HG03025 (cell line): Measurements from ENCODE around the gene COBL.

Experiments used
- ATAC-seq: cut with Tn5 transposase; IDR thresholded peaks from one replicate; pipeline ENCODE4 v1.9.1; 2021; ENCODE audit warnings: mild to moderate bottlenecking, moderate library complexity; ENCODE audit not compliant: unreplicated experiment, low FRiP score

COBL gene

DNA sequence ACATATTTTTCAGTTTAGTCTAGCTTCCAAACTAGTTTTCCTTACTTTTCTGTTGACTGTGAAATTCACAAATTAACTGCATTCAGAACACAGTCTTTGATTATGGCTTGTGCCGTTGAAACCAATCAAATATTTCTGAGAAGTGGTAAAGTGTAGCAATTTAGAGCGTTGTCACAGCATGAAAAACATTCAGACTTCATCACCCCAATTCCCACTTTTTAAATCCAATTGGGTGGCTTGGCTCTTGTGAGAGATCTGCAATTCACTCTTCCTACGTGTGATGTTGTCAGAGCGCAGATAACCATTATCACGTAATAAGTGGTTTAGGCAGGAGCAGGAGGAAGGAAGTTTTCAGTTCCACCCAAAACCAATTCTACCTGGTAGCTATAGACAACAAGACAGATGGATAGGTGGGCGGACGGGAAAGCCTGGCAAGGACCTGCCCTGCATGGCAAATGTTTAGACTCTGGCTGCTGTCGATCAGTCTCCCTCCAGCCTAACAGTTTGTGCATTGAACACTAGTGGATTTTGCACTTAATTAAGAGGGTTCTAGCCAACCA, 8.9 kb downstream of the COBL start:
- no peak for ATAC-seq

DNA sequence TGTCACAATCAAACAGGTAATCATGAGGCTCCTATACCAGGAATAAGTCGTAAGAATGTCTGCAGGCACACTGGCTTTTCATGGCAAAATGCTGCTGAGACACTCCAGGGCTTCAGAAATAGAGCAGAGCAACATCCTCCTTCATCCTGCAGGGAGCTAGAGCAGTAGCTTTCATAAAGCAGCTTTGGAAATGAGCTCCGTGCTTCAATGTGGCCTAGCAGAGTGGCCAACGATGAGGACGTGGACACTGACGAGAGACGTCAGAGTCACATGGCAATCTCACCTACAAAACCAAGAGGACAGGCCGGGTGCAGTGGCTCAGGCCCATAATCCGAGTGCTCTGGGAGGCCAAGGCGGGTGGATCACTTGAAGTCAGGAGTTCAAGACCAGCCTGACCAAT, 9.8 kb downstream of the COBL start:
- ATAC-seq = no peak

DNA sequence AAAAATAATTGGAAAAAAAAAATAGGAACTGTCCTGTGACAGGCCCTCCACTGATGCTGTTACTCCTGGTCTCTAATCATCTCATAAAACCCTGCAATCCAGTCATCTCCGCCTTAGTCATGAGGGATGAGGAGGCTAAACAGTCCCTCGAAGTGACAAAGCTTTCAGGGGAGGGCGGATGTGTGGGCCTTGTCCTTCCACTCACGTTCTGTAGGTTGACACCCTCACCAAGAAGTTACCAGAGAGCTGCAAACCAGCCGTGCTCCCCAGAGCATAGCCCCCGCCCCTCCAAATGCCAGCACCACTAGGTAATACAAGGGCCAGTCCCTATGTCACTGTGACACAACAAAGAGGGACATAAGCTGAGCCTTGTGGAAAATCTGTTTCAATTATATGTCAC, 11.9 kb downstream of the COBL start:
- ATAC-seq = no peak

DNA sequence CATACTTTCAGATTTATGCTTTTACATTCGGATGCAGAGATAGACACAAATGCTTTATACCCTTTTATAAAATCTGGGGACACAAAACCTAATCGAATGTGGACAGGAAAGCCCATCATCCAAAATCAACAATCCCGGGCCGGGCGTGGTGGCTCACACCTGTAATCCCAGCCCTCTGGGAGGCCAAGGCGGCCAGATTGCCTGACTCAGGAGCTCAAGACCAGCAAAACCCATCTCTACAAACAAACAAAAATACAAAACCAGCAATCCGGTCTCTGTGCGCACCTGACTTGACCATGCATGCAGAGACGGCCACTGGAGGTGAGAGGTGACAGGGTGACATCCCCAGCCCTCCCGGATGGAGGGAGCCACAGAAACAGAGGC, 13.5 kb downstream of the COBL start:
- no peak for ATAC-seq

DNA sequence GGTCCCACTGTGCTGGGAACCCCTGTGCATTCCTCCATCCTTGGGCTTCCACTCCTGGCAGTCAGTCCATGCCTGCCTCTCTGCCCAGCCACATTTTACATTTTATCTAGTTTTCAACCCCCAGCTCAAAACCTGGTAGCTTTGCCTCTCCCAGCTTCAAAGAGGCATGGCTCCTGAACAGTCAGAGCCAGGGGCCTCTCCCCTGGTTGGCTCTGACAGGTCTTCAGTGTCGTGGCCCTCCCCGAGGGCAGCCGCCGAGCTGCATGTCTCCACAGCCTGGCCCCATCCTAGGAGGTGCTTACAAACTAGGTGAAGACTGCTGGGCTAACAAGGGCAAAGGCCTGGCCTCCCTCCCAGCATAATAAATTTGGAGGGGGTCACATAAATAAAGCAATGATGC, 14.8 kb downstream of the COBL start:
- ATAC-seq = no peak

DNA sequence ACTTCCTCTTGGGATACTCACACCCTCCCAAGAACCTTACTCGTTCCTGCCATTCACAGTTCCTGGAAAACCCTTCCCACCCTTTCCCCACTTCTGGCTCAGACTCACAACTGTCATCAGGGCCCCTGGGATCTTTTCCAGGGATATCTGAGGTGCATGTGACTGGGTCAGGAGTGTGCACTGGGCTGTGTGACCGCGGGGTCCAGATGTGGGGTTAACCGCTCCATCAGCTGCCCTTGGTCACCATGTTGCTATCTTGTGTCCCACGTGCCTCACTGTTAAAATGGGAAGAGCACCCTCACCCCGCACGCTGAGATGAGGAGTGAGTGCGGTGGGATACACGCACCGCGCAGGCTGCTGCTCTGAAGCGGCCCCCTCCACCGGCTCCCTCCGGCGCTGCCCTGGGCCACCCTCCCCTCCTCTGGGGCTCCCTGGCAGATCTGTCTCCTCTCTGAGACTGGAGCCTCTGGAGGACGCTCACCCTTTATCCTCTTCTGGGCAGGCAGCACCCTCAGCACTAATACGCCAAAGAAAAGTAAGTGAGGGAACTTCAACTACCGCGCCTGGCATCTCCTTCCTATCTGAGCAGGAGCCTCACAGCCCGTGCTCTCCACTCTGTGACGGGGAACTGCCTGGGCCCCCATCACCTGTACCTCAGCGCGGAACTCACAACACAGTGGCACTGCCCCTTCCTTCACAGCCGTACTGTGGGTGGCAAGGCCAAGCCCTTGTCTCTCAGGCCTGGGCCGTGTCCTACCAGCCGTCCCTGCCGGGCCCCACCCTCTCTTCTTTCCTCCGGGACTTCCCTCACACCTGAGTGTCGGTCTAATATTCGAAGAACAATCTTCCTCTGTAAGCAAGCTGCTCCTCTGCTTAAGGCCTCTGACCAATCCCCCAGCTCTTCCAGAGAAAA, 15.6 kb downstream of the COBL start:
- no peak for ATAC-seq

DNA sequence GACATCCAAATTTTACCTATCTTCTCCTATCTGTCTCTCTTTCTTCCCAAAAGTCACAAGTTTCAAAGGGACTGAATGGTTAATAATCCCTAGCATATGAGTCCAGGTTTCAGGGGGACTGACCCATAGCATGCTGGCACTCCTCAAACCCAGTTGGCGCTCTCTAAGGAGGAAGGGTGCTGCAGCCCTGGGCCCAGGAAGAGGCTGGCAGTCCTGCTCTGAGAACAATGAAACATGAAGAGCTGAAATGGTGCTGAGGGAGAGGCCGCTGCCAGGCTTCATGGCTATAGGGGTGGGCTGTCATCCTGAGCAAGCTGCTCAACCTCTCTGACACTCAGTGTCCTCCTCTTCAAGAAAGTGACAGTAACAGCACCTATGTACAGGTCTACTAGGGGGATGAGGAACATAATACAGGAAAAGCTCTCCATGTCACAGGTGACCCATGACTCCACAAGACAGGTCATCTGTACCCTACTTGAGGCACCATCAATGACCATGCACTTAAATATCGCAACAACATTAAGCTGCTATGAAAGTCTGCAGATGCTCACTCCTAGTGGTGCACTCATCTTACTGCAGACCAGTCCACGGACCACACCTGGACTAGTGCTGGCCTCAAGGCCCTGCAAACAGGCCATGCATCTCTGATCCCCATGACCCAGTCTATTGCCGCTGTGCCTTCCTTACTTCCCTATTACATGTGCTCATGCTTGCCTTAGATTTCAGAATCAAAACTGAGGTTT, 17.0 kb downstream of the COBL start:
- ATAC-seq = no peak

DNA sequence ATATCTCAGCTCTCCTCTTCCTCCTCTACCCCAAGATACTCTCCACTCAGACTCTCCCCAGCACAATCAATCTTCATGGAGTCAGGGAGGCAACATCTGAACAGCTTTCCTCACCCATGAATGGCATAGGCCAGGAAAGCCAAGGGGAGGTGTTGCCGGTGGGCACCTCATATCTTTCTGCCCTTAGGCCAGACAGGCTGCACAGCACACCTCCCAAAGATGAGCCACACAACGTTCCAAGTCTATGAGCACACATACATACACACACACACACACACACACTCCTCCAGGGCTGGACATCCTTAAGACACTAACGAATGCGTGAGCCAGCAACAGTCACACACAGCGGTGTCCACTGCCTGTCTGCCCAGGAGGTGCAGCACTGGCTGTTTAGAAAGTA, 17.7 kb downstream of the COBL start:
- ATAC-seq = no peak

DNA sequence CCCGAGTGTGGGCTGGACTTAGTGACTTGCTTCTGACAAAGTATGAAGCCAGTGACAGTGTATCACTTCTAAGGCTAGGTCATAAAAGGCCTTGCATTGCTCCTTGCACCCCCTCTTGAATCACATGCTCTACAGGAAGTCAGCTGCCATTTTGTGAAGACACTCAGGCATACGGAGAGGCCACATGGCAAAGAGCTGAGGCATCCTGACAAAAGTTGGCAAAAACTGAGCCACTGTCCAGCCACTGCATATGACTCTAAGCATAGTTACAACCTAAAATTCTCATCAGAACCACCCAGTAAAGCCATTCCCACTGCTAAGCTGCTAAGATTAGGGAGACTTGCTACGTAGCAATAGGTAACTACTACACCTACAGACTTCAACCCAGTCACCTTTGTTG, 18.6 kb downstream of the COBL start:
- no peak for ATAC-seq

DNA sequence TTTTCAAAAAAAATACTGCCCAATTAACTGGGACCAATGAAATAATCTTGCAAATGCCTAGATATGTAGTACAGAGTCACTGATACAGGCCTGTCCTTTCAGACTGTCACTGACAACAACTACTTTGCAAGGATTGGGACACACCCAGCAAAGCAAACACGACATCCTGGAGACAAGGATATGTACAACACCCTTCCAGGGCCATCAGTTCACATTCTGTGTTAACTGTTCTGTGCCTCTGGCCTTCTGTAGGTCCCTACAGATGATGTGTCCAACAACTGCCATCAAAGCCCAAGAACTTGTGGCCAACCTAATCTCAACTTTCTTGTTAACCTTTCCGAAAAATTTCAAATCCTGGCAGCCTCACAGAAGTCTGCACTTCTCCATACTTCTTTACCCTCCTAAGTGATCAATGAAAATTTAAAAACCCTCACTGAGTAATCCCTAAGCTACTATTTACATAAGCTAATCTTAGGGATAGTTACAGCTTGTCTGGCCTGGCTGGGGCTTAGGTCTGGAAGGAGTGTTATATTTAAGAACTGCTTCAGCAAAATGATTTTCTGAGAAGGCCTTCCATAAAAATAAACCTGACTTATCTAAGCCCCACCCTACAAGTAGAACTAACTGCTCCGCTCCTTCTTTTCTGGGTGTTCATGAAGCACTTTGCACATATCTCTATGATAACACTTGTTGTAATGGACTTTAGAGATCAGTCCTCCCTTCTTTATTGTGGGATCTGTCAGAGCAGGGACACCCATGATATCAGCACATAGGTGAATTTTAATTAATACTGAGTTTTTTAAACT, 21.0 kb downstream of the COBL start:
- ATAC-seq = no peak

DNA sequence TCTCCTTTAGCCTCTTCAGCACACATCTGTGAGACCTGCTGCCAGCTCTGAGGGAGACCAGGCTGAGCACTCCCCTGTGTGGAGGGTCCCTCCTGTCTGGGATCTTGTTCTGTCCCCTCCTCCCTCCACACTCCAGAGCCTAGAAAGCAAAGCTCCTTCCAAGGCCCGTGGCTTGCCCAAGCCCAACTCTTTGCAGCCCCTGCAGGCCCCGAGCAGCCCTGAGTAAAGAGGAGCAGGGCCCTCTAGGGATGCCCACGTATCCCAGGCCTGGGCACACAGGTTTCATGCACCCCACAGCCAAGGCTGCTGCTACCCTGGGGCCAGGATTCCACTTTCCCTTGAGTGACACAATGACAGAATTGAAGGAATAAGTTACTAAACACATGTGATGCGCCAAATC, 24.0 kb downstream of the COBL start:
- ATAC-seq = no peak

DNA sequence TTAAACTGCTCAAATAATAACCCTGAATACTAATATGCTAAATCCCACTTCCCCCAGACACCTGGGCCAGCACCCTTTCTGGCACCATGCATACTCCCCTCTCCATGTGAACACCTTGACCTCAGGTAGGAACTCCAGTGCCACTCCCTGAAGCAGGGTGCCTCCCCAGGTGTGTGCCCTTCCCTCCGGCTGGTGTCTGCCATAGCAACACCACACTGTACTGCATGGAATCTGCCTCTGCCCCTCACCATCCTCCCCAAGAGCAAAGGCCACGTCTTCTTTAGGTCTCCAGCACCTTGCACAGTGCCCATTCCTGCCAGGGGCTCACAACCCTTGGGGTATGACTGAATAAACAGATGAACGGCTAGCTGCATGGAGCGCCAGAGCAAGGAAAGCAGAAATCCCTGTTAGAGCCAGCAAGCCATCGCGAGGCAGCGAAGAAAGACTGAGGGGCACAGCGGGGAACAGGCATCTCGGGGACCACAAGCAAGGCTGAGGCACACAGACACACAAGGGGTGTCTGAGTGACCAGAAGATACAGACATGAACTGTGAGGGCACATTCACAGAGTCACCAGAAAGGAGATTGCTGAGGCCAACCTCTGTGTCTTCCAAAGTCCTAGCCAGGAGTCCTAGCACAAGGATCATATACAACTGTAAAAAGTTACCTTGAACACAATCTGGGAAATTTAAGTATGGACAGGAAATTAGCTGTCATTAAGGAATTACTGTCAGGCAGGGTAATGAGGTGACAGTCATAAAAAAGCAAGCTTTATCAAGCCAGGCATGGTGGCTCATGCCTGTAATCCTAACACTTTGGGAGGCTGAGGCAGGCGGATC, 25.7 kb downstream of the COBL start:
- no peak for ATAC-seq

DNA sequence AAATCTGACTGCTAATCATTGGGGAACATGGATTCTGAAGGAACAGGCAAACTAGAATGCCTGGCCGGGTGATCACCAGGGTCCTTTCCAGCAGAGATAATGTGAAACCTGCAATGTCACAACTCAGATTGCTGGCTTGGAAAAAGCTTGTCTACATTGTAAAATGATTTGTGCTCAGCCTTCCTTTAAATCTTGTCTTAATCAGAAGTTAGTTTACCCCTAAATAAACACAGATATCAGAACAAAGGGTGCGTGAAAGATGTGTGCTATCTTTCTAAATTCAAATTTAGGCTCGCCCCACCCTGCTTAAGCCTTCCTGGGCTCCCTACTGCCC, 26.3 kb downstream of the COBL start:
- ATAC-seq = no peak

DNA sequence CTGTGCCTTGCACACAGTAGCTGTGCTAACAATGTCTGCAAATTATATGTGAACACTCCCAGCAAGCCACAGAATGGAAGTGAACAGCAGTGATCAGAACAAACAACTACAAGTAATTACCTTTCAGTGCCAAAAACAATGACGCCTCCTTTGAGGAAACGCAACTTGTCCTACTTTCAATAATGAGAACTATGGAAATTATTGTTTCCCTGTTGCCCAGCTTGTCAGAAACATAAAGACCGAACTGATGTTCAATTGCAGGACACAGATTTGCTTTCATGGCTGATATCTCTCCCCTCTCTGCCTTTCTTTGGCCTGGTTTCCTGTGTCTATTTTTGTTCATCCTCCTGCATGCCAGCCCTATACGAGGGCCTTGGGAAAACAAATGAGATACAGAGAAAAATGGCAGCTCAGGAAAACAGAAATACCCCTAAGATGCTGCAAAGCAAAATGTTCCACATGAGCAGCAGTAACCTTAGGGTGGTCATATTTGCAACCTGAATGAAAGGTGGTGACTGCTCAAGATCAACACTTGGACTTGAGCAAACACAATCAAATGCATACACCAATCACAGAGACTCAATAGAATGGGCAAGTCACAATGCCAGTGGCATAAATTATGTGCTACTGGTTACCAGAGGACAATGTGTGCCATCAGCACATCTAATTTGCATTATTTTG, 26.8 kb downstream of the COBL start:
- no peak for ATAC-seq

DNA sequence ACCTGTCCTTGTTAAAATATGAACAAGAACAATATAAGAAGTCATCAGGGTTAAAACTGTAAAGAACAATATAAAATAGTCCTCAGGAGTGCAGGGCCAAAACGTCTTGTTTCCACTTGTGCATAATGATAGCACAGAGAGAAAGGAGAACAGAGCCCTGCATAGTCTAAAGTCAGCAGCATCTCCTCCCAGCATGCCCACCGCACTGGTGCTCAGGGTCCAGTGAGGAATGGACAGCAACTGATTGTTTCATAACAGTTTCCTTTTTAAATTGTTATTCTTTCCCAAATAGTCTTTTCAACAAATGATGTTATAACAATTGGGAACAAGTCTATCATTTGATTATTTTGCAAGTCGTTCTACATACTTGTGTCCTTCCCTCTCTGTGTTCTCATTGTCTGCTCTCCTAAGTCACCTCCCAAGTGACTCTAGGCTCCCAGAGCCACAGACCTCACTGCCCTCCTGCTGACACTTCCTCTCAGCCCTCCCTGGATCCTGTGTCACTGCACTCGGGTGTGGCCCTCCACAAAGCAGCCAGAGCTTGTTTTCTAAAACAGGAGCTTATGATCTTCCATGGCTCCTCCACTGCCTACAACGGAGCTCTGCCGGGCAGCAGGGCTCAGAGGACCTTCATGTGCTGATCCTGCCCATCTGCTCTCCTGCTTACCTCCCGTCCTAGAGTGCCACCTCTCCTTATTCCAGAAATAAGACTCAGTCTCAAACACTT, 27.6 kb downstream of the COBL start:
- no peak for ATAC-seq

DNA sequence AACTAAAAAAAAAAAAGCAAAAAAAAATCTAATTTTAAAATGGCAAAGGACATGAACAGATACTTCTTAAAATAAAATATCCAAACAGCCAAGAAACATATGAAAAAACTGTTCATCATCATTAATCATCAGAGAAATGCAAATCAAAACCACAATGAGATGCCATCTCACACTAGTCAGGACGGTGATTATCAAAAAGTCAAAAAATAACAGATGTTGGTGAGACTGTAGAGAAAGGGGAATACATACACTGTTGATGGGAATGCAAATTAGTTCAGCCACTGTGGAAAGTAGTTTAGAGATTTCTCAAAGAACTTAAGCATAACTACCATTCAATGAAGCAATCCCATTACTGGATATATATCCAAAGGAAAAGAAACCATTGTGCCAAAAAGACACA, 30.2 kb downstream of the COBL start:
- ATAC-seq = no peak

DNA sequence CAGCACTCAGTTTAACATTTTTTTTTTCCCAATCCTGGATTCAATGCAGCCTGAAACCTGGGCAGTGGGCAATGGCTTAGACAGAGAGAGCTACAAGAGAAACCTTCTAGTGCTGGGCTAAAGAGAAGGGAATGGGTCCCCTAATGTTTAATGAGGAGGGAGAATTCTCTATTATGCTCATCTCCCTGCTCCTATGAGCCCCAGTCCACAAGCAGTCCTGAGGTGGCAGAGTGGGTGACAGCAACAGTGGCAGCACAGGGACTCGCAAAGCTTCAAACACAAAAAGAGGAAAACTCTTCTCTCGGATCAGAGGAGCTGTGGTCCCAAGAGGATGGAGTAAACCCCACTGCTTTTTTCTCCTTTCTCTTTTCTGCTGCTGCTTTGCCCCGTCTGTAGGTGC, 36.5 kb downstream of the COBL start:
- ATAC-seq = no peak

DNA sequence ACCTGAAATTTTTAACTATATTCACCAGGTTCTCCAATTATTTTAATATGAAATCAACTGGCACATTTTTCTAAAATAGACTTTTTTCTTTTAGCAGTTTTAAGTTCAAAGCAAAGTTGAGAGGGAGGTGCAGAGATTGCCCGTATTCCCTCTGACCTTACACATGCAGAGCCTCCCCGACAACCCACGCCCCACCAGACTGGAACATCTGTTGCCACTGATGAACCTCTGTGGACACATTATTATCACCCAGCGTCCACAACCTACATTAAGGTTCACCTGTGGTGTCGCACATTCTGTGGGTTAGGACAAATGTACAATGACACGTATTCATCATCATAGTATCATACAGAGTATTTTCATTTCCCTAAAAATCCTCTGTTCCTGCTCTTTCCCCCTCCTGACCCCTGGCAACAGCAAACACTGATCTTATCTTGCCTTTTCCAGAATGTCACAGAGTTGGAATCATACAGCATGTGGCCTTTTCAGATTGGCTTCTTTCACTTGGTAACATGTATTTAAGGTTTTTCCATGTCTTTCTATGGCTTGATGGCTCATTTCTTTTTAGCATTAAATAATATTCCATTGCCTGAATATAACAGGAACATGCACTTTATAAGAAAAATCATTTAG, 37.1 kb downstream of the COBL start:
- no peak for ATAC-seq
